ENCODE data around the gene BLMH.

Gene BLMH

GRCh38 chr17:30323895-30324319 lies 32.2 kb upstream of the BLMH start:
- Histone ChIP-seq H3K4me3 (ENCODE audit: low read length) (no peak overlapping the region), H3K27ac (ENCODE audit: low read depth, low read length) (no peak overlapping the region), H3K9me3 (ENCODE audit: insufficient read depth, low read depth, low read length) (no peaks in the 10 kb centered on the region)

GRCh38 chr17:30323262-30323894 lies 31.6 kb upstream of the BLMH start:
- Histone ChIP-seq H3K4me3 (ENCODE audit: low read length) (no peak overlapping the region), H3K4me1 (ENCODE audit: insufficient read depth, low read length) (no peaks in the 10 kb centered on the region), H3K9ac (ENCODE audit: low read depth, low read length) (no peak overlapping the region), H3K9me3 (ENCODE audit: insufficient read depth, low read depth, low read length) (no peaks in the 10 kb centered on the region), H3K27me3 (ENCODE audit: insufficient read depth, low read length) (0 out of 2 replicates have a peak, but pooled peaks cover 4% of the 10 kb centered on the region), H3K27ac (ENCODE audit: low read depth, low read length) (no peak overlapping the region), H3K36me3 (ENCODE audit: insufficient read depth, low read length) (no peaks in the 10 kb centered on the region)
- WGBS: 90% methylated on average over 5 of the region's 5 CpGs

More at GRCh38 chr17:30323895-30324319, 32.2 kb upstream of the BLMH start:
- Histone ChIP-seq H3K4me1 (ENCODE audit: insufficient read depth, low read length) (no peaks in the 10 kb centered on the region), H3K27me3 (ENCODE audit: insufficient read depth, low read length) (0 out of 2 replicates have a peak, but pooled peaks cover 4% of the 10 kb centered on the region), H3K9ac (ENCODE audit: low read depth, low read length) (no peak overlapping the region), H3K36me3 (ENCODE audit: insufficient read depth, low read length) (no peaks in the 10 kb centered on the region)

GRCh38 chr17:30321314-30321713 lies 29.6 kb upstream of the BLMH start:
- Histone ChIP-seq H3K4me1 (ENCODE audit: insufficient read depth, low read length) (no peaks in the 10 kb centered on the region), H3K27me3 (ENCODE audit: insufficient read depth, low read length) (0 out of 2 replicates have a peak, but pooled peaks cover 4% of the 10 kb centered on the region), H3K27ac (ENCODE audit: low read depth, low read length) (no peak overlapping the region), H3K36me3 (ENCODE audit: insufficient read depth, low read length) (no peaks in the 10 kb centered on the region), H3K4me3 (ENCODE audit: low read length) (no peak overlapping the region), H3K9ac (ENCODE audit: low read depth, low read length) (no peak overlapping the region), H3K9me3 (ENCODE audit: insufficient read depth, low read depth, low read length) (no peaks in the 10 kb centered on the region)
- 88% methylated on average over 4 of the region's 4 CpGs for WGBS

GRCh38 chr17:30318155-30318554 lies 26.4 kb upstream of the BLMH start:
- H3K27ac ChIP-seq (ENCODE audit: low read depth, low read length): no peak overlapping the region
- no peaks in the 10 kb centered on the region for H3K27me3 ChIP-seq (ENCODE audit: insufficient read depth, low read length)
- H3K9me3 ChIP-seq (ENCODE audit: insufficient read depth, low read depth, low read length): no peaks in the 10 kb centered on the region
- no peak overlapping the region for H3K4me3 ChIP-seq (ENCODE audit: low read length)
- WGBS: 90% methylated on average over 3 of the region's 3 CpGs
- H3K9ac ChIP-seq (ENCODE audit: low read depth, low read length): no peak overlapping the region
- H3K4me1 ChIP-seq (ENCODE audit: insufficient read depth, low read length): no peaks in the 10 kb centered on the region
- no peaks in the 10 kb centered on the region for H3K36me3 ChIP-seq (ENCODE audit: insufficient read depth, low read length)

- H3K27me3 ChIP-seq (ENCODE audit: insufficient read depth, low read length): no peaks in the 10 kb centered on the region
- H3K4me1 ChIP-seq (ENCODE audit: insufficient read depth, low read length): no peaks in the 10 kb centered on the region
- no peaks in the 10 kb centered on the region for H3K9me3 ChIP-seq (ENCODE audit: insufficient read depth, low read depth, low read length)
- no peak overlapping the region for H3K27ac ChIP-seq (ENCODE audit: low read depth, low read length)
- no peak overlapping the region for H3K4me3 ChIP-seq (ENCODE audit: low read length)
- 95% methylated on average over 1 of the region's 1 CpG for whole genome bisulfite sequencing
- no peak overlapping the region for H3K9ac ChIP-seq (ENCODE audit: low read depth, low read length)
- H3K36me3 ChIP-seq (ENCODE audit: insufficient read depth, low read length): no peaks in the 10 kb centered on the region
Observed at GRCh38 chr17:30316736-30317135, 25.0 kb upstream of the BLMH start.

- H3K36me3 ChIP-seq (ENCODE audit: insufficient read depth, low read length): no peaks in the 10 kb centered on the region
- no peak overlapping the region for H3K4me3 ChIP-seq (ENCODE audit: low read length)
- WGBS: 87% methylated on average over 2 of the region's 2 CpGs
- no peaks in the 10 kb centered on the region for H3K9me3 ChIP-seq (ENCODE audit: insufficient read depth, low read depth, low read length)
- H3K27me3 ChIP-seq (ENCODE audit: insufficient read depth, low read length): no peaks in the 10 kb centered on the region
- H3K4me1 ChIP-seq (ENCODE audit: insufficient read depth, low read length): no peaks in the 10 kb centered on the region
- H3K27ac ChIP-seq (ENCODE audit: low read depth, low read length): no peak overlapping the region
- no peak overlapping the region for H3K9ac ChIP-seq (ENCODE audit: low read depth, low read length)
Observed at GRCh38 chr17:30315106-30315505, 23.4 kb upstream of the BLMH start.

- no CpG with 5 or more reads among the region's 1 CpG for WGBS
- no peaks in the 10 kb centered on the region for H3K27me3 ChIP-seq (ENCODE audit: insufficient read depth, low read length)
- H3K9ac ChIP-seq (ENCODE audit: low read depth, low read length): no peak overlapping the region
- H3K4me1 ChIP-seq (ENCODE audit: insufficient read depth, low read length): no peaks in the 10 kb centered on the region
- no peak overlapping the region for H3K4me3 ChIP-seq (ENCODE audit: low read length)
- H3K36me3 ChIP-seq (ENCODE audit: insufficient read depth, low read length): no peaks in the 10 kb centered on the region
- no peaks in the 10 kb centered on the region for H3K9me3 ChIP-seq (ENCODE audit: insufficient read depth, low read depth, low read length)
- no peak overlapping the region for H3K27ac ChIP-seq (ENCODE audit: low read depth, low read length)
Observed at GRCh38 chr17:30314474-30314873, 22.7 kb upstream of the BLMH start.

- no peak overlapping the region for H3K27ac ChIP-seq (ENCODE audit: low read depth, low read length)
- H3K9me3 ChIP-seq (ENCODE audit: insufficient read depth, low read depth, low read length): no peaks in the 10 kb centered on the region
- H3K4me3 ChIP-seq (ENCODE audit: low read length): no peak overlapping the region
- WGBS: 60% methylated on average over 2 of the region's 2 CpGs
- H3K27me3 ChIP-seq (ENCODE audit: insufficient read depth, low read length): no peaks in the 10 kb centered on the region
- H3K4me1 ChIP-seq (ENCODE audit: insufficient read depth, low read length): no peaks in the 10 kb centered on the region
- no peaks in the 10 kb centered on the region for H3K36me3 ChIP-seq (ENCODE audit: insufficient read depth, low read length)
- no peak overlapping the region for H3K9ac ChIP-seq (ENCODE audit: low read depth, low read length)
Observed at GRCh38 chr17:30312226-30312625, 20.5 kb upstream of the BLMH start.

GRCh38 chr17:30310562-30310961 lies 18.8 kb upstream of the BLMH start:
- no peak overlapping the region for H3K4me3 ChIP-seq (ENCODE audit: low read length)
- H3K9me3 ChIP-seq (ENCODE audit: insufficient read depth, low read depth, low read length): no peaks in the 10 kb centered on the region
- H3K4me1 ChIP-seq (ENCODE audit: insufficient read depth, low read length): no peaks in the 10 kb centered on the region
- no peak overlapping the region for H3K27ac ChIP-seq (ENCODE audit: low read depth, low read length)
- H3K36me3 ChIP-seq (ENCODE audit: insufficient read depth, low read length): no peaks in the 10 kb centered on the region
- H3K27me3 ChIP-seq (ENCODE audit: insufficient read depth, low read length): no peaks in the 10 kb centered on the region
- H3K9ac ChIP-seq (ENCODE audit: low read depth, low read length): no peak overlapping the region
- WGBS: 95% methylated on average over 1 of the region's 2 CpGs

- Histone ChIP-seq H3K9me3 (ENCODE audit: insufficient read depth, low read depth, low read length) (no peaks in the 10 kb centered on the region), H3K27me3 (ENCODE audit: insufficient read depth, low read length) (no peaks in the 10 kb centered on the region), H3K4me1 (ENCODE audit: insufficient read depth, low read length) (no peaks in the 10 kb centered on the region), H3K9ac (ENCODE audit: low read depth, low read length) (no peak overlapping the region), H3K36me3 (ENCODE audit: insufficient read depth, low read length) (no peaks in the 10 kb centered on the region), H3K4me3 (ENCODE audit: low read length) (no peak overlapping the region), H3K27ac (ENCODE audit: low read depth, low read length) (no peak overlapping the region)
- WGBS: 96% methylated on average over 5 of the region's 6 CpGs
Observed at GRCh38 chr17:30309591-30309990, 17.8 kb upstream of the BLMH start.

GRCh38 chr17:30308406-30308805 lies 16.7 kb upstream of the BLMH start:
- H3K4me3 ChIP-seq (ENCODE audit: low read length): no peak overlapping the region
- no peaks in the 10 kb centered on the region for H3K36me3 ChIP-seq (ENCODE audit: insufficient read depth, low read length)
- no peak overlapping the region for H3K9ac ChIP-seq (ENCODE audit: low read depth, low read length)
- no peaks in the 10 kb centered on the region for H3K4me1 ChIP-seq (ENCODE audit: insufficient read depth, low read length)
- WGBS: 89% methylated on average over 1 of the region's 2 CpGs
- no peaks in the 10 kb centered on the region for H3K27me3 ChIP-seq (ENCODE audit: insufficient read depth, low read length)
- H3K9me3 ChIP-seq (ENCODE audit: insufficient read depth, low read depth, low read length): no peaks in the 10 kb centered on the region
- no peak overlapping the region for H3K27ac ChIP-seq (ENCODE audit: low read depth, low read length)

GRCh38 chr17:30304778-30305177 lies 13.0 kb upstream of the BLMH start:
- Histone ChIP-seq H3K9ac (ENCODE audit: low read depth, low read length) (no peak overlapping the region), H3K27me3 (ENCODE audit: insufficient read depth, low read length) (no peaks in the 10 kb centered on the region), H3K36me3 (ENCODE audit: insufficient read depth, low read length) (no peaks in the 10 kb centered on the region), H3K9me3 (ENCODE audit: insufficient read depth, low read depth, low read length) (0 out of 2 replicates have a peak, but pooled peaks cover 3% of the 10 kb centered on the region), H3K27ac (ENCODE audit: low read depth, low read length) (no peak overlapping the region), H3K4me3 (ENCODE audit: low read length) (no peak overlapping the region), H3K4me1 (ENCODE audit: insufficient read depth, low read length) (no peaks in the 10 kb centered on the region)
- WGBS: 94% methylated on average over 3 of the region's 3 CpGs
